ENCODE data around the gene MPL. TPM values are rescaled to one million over a fixed set of nuclear protein-coding genes. Genes with fewer than 3 reads are reported as not detected.

The MPL gene
- polyA plus RNA-seq, 1 donor (not counting 4 experiments of a cell fraction or from before 2014, with no cell fraction given) = not detected

DNA sequence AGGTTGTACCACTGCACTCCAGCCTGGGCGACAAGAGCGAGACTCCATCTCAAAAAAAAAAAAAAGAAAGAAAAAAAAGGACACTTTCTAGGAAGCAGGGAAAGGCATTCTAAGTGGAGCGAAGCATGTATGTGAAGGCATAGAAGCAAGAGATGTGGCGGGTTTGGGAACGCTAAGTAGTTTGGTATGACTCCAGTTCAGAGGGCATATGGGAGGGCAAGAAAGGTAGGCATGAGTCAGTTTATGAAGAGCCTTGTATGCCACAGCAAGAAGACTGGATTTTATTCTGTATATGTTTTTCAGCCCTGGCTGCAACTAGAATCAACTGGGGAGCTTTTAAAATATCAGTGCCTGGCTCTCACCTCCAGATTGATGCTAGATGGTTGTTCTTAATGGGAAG, 34.6 kb downstream of the MPL start:
- Histone ChIP-seq H3K4me3 (ENCODE audit: control insufficient read depth in 2 of 3, extremely low read depth in 1 of 3, insufficient read depth in 2 of 3, low read depth in 1 of 3, low read length in 3 of 3) (no peak overlapping the region), H4K20me1 (ENCODE audit: control insufficient read depth, extremely low read depth, insufficient read depth, low read length) (no peaks in the 10 kb centered on the region), H3K9me3 (ENCODE audit: control insufficient read depth, low read depth, low read length) (no peaks in the 10 kb centered on the region), H3K36me3 (ENCODE audit: control insufficient read depth in 2 of 2, extremely low read depth in 1 of 2, insufficient read depth in 2 of 2, low read length in 2 of 2) (peaks cover 0 to 3% of the 10 kb centered on the region in 2 experiments), H3K4me1 (ENCODE audit: control insufficient read depth, extremely low read depth, insufficient read depth, low read length) (peaks cover 56% of the 10 kb centered on the region), H3K9me1 (ENCODE audit: control insufficient read depth, extremely low read depth, insufficient read depth, low read length) (no peaks in the 10 kb centered on the region), H3K79me2 (ENCODE audit: control insufficient read depth, insufficient read depth, low read length) (peaks cover 13% of the 10 kb centered on the region), H3K27me3 (ENCODE audit: control insufficient read depth, extremely low read depth, insufficient read depth, low read length) (no peaks in the 10 kb centered on the region), H3K9ac (ENCODE audit: control insufficient read depth, extremely low read depth, insufficient read depth, low read length) (no peak overlapping the region), H3K27ac (ENCODE audit: control insufficient read depth, insufficient read depth, low read length) (peak overlapping the region; percentile 79), H3K4me2 (ENCODE audit: control insufficient read depth, extremely low read depth, insufficient read depth, low read depth, low read length) (peak overlapping the region; percentile 65), H2AFZ (ENCODE audit: control insufficient read depth, low read length) (no peak overlapping the region)
- no peak for TF ChIP-seq EZH2 (IDR thresholded peaks at IDR 0.05; ENCODE audit: low read length)
- TF ChIP-seq, protein P1, sequence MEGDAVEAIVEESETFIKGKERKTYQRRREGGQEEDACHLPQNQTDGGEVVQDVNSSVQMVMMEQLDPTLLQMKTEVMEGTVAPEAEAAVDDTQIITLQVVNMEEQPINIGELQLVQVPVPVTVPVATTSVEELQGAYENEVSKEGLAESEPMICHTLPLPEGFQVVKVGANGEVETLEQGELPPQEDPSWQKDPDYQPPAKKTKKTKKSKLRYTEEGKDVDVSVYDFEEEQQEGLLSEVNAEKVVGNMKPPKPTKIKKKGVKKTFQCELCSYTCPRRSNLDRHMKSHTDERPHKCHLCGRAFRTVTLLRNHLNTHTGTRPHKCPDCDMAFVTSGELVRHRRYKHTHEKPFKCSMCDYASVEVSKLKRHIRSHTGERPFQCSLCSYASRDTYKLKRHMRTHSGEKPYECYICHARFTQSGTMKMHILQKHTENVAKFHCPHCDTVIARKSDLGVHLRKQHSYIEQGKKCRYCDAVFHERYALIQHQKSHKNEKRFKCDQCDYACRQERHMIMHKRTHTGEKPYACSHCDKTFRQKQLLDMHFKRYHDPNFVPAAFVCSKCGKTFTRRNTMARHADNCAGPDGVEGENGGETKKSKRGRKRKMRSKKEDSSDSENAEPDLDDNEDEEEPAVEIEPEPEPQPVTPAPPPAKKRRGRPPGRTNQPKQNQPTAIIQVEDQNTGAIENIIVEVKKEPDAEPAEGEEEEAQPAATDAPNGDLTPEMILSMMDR (optimal IDR thresholded peaks at IDR 0.05 in 1 of 3, IDR thresholded peaks at IDR 0.05 in 1 of 3, conservative IDR thresholded peaks at IDR 0.05 in 1 of 3; ENCODE audit: extremely low read depth in 1 of 3, insufficient read depth in 2 of 3, low read length in 3 of 3) = no peak
- DNase-seq (ENCODE audit: low read depth, low spot score) (no peak), FAIRE-seq (peak; percentile 26)
- dilution Hi-C loops (cut with MboI; ENCODE audit: extremely low pct_ligation_motif_present, low sequenced_read_pairs) = no loop called here

DNA sequence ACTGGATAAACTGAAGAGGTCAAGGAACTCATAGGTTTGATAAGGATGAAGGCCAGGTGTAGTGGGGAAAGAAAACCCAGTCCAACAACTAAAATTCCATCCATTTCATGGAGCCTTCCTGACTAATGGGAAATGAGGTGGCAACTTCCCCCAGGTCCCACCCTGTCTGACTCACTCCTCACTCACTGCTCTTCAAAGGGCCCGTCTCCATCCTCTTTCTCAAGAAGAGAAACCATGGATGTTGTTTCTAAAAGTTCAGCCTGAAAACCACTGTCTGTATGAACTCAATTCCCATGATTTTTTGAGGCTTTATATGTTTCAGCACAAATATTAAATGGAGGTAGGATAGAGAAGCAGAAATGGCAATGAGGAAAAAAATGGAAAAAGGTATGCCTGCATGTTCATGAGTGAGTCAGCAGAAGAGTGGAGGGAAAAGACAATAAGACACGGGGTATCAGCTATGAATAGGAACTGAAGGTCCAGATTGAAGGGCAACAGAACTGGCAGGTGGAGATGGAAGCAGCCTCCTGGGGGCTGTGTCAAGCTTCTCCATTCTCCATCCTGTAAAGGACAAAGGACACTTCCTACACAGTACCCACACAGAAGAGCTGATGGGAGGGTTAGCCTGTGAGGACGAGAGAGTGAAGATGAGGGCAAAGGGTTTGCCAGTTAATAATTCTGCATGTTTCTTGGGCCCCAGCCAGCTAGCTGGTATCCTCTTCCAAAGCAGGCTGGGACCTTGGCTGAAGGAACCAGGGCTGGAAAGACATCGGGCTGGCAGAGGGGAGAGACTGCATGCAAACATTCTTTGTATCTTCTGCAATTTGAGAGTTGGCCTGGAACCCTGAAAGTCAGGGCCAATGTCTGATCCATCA, 35.7 kb downstream of the MPL start:
- Histone ChIP-seq H3K9me1 (ENCODE audit: control insufficient read depth, extremely low read depth, insufficient read depth, low read length) (no peaks in the 10 kb centered on the region), H3K9me3 (ENCODE audit: control insufficient read depth, low read depth, low read length) (no peaks in the 10 kb centered on the region), H4K20me1 (ENCODE audit: control insufficient read depth, extremely low read depth, insufficient read depth, low read length) (no peaks in the 10 kb centered on the region), H3K4me2 (ENCODE audit: control insufficient read depth, extremely low read depth, insufficient read depth, low read depth, low read length) (peak overlapping the region; percentile 65), H3K4me1 (ENCODE audit: control insufficient read depth, extremely low read depth, insufficient read depth, low read length) (peaks cover 56% of the 10 kb centered on the region), H3K79me2 (ENCODE audit: control insufficient read depth, insufficient read depth, low read length) (peaks cover 9% of the 10 kb centered on the region), H2AFZ (ENCODE audit: control insufficient read depth, low read length) (no peak overlapping the region), H3K9ac (ENCODE audit: control insufficient read depth, extremely low read depth, insufficient read depth, low read length) (no peak overlapping the region), H3K27me3 (ENCODE audit: control insufficient read depth, extremely low read depth, insufficient read depth, low read length) (no peaks in the 10 kb centered on the region), H3K27ac (ENCODE audit: control insufficient read depth, insufficient read depth, low read length) (peak overlapping the region; percentile 79), H3K36me3 (ENCODE audit: control insufficient read depth in 2 of 2, extremely low read depth in 1 of 2, insufficient read depth in 2 of 2, low read length in 2 of 2) (peaks cover 0 to 3% of the 10 kb centered on the region in 2 experiments), H3K4me3 (ENCODE audit: control insufficient read depth in 2 of 3, extremely low read depth in 1 of 3, insufficient read depth in 2 of 3, low read depth in 1 of 3, low read length in 3 of 3) (no peak overlapping the region)
- peak; percentile 73 for DNase-seq (ENCODE audit: low read depth, low spot score)
- TF ChIP-seq, protein P1 (optimal IDR thresholded peaks at IDR 0.05 in 1 of 3, IDR thresholded peaks at IDR 0.05 in 1 of 3, conservative IDR thresholded peaks at IDR 0.05 in 1 of 3; ENCODE audit: extremely low read depth in 1 of 3, insufficient read depth in 2 of 3, low read length in 3 of 3) = no peak
- TF ChIP-seq EZH2 (IDR thresholded peaks at IDR 0.05; ENCODE audit: low read length) = no peak
- FAIRE-seq = peak; percentile 96
- dilution Hi-C loops (cut with MboI; ENCODE audit: extremely low pct_ligation_motif_present, low sequenced_read_pairs) = no loop called here

Data from keratinocyte (primary cell).